ENCODE results near the gene KIAA1217. TPM values are rescaled to one million over a fixed set of nuclear protein-coding genes. Genes with fewer than 3 reads are reported as not detected.

KIAA1217 gene
- total RNA-seq, 1 donor from 2014 or later, result 54.3 TPM

DNA sequence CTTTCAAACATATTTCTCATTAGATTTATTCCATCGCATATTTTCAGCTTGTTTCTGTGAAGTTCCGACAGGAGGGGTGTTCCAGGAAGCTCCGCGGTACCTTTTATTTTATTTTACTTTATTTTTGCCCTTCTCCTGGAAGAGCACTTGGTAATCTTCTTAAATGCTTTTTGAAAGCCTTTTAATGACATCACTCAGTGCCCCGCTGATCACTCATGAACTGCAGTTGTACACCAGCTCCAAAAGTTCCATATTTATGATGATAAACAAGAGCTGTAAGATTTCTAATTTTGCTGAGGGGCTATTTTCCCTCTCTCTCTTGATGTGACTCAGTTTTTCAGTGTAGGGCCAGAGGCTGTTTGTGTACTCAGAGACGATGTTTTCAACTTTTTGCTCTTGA is 144.4 kb downstream of the KIAA1217 start:
- no peak for TF ChIP-seq POLR2A (IDR thresholded peaks at IDR 0.05)
- TF ChIP-seq, protein P1, sequence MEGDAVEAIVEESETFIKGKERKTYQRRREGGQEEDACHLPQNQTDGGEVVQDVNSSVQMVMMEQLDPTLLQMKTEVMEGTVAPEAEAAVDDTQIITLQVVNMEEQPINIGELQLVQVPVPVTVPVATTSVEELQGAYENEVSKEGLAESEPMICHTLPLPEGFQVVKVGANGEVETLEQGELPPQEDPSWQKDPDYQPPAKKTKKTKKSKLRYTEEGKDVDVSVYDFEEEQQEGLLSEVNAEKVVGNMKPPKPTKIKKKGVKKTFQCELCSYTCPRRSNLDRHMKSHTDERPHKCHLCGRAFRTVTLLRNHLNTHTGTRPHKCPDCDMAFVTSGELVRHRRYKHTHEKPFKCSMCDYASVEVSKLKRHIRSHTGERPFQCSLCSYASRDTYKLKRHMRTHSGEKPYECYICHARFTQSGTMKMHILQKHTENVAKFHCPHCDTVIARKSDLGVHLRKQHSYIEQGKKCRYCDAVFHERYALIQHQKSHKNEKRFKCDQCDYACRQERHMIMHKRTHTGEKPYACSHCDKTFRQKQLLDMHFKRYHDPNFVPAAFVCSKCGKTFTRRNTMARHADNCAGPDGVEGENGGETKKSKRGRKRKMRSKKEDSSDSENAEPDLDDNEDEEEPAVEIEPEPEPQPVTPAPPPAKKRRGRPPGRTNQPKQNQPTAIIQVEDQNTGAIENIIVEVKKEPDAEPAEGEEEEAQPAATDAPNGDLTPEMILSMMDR (IDR thresholded peaks at IDR 0.05), result no peak
- Histone ChIP-seq H3K9me3 (no peaks in the 10 kb centered on the region), H3K27me3 (no peaks in the 10 kb centered on the region), H3K27ac (no peak overlapping the region), H3K4me1 (peaks cover 17% of the 10 kb centered on the region), H3K36me3 (no peaks in the 10 kb centered on the region), H3K4me3 (no peak overlapping the region)
- intact Hi-C loops (cut with DNase I), result no loop called here
- no peak for DNase-seq (ENCODE audit: extremely low spot score in 2 of 2)

GRCh38 chr10:24355056-24355688 is 146.2 kb downstream of the KIAA1217 start:
- Histone ChIP-seq H3K27me3 (no peaks in the 10 kb centered on the region), H3K9me3 (no peaks in the 10 kb centered on the region), H3K36me3 (no peaks in the 10 kb centered on the region), H3K27ac (no peak overlapping the region), H3K4me3 (no peak overlapping the region), H3K4me1 (peaks cover 8% of the 10 kb centered on the region)
- no peak for DNase-seq (ENCODE audit: extremely low spot score in 2 of 2)
- TF ChIP-seq, protein P1 (IDR thresholded peaks at IDR 0.05), result no peak
- TF ChIP-seq POLR2A (IDR thresholded peaks at IDR 0.05), result no peak
- no peak for TF ChIP-seq POLR2AphosphoS5 (IDR thresholded peaks at IDR 0.05; ENCODE audit: insufficient read depth in 1 of 2, low read depth in 1 of 2)
- intact Hi-C loops (cut with DNase I), result no loop called here

GRCh38 chr10:24357344-24358004 is 148.5 kb downstream of the KIAA1217 start:
- Histone ChIP-seq H3K4me3 (no peak overlapping the region), H3K27ac (no peak overlapping the region), H3K36me3 (no peaks in the 10 kb centered on the region), H3K27me3 (no peaks in the 10 kb centered on the region), H3K9me3 (no peaks in the 10 kb centered on the region), H3K4me1 (peaks cover 5% of the 10 kb centered on the region)
- DNase-seq (ENCODE audit: extremely low spot score in 2 of 2), result no peak
- no peak for TF ChIP-seq POLR2AphosphoS5 (IDR thresholded peaks at IDR 0.05; ENCODE audit: insufficient read depth in 1 of 2, low read depth in 1 of 2)
- TF ChIP-seq, protein P1 (IDR thresholded peaks at IDR 0.05), result no peak
- TF ChIP-seq POLR2A (IDR thresholded peaks at IDR 0.05), result no peak
- intact Hi-C loops (cut with DNase I), result no loop called here

- intact Hi-C loops (cut with DNase I), result no loop called here
- no peaks in the 10 kb centered on the region for H3K27me3 ChIP-seq
- DNase-seq (ENCODE audit: extremely low spot score in 2 of 2), result no peak
- peaks cover 5% of the 10 kb centered on the region for H3K4me1 ChIP-seq
- H3K36me3 ChIP-seq, result no peaks in the 10 kb centered on the region
- H3K27ac ChIP-seq, result no peak overlapping the region
- TF ChIP-seq POLR2AphosphoS5 (IDR thresholded peaks at IDR 0.05; ENCODE audit: insufficient read depth in 1 of 2, low read depth in 1 of 2) (no peak), POLR2A (IDR thresholded peaks at IDR 0.05) (no peak)
- TF ChIP-seq, protein P1 (IDR thresholded peaks at IDR 0.05), result no peak
- H3K4me3 ChIP-seq, result no peak overlapping the region
- no peaks in the 10 kb centered on the region for H3K9me3 ChIP-seq
Observed at GRCh38 chr10:24358022-24358421, 149.1 kb downstream of the KIAA1217 start.
